ENCODE measurements around the gene TSPAN1.

Gene TSPAN1

DNA sequence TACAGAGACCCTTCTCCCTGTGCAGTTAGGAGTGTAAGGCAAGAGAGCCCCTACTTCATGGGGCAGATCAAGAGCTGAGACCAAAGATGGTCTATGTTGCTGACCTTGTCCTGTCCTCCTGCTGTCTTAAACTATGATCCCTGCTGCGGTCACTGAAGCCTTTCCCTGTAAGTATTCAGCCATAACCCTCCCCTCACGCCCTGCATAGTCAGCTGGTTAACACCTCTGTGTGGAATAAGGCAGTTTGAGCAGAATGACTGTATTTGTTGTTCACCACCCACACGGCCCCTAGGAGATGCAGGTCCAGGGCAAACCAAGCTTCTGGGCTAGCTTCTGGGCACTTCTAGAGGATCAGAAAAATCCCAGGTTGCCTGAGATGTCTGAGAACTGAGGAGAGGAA is 356 bp downstream of the TSPAN1 start:
- TF ChIP-seq, protein P1, sequence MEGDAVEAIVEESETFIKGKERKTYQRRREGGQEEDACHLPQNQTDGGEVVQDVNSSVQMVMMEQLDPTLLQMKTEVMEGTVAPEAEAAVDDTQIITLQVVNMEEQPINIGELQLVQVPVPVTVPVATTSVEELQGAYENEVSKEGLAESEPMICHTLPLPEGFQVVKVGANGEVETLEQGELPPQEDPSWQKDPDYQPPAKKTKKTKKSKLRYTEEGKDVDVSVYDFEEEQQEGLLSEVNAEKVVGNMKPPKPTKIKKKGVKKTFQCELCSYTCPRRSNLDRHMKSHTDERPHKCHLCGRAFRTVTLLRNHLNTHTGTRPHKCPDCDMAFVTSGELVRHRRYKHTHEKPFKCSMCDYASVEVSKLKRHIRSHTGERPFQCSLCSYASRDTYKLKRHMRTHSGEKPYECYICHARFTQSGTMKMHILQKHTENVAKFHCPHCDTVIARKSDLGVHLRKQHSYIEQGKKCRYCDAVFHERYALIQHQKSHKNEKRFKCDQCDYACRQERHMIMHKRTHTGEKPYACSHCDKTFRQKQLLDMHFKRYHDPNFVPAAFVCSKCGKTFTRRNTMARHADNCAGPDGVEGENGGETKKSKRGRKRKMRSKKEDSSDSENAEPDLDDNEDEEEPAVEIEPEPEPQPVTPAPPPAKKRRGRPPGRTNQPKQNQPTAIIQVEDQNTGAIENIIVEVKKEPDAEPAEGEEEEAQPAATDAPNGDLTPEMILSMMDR (conservative IDR thresholded peaks at IDR 0.05) = no peak
- H3K27ac ChIP-seq = no peak overlapping the region; the same call in 1 of the 2 replicates

DNA sequence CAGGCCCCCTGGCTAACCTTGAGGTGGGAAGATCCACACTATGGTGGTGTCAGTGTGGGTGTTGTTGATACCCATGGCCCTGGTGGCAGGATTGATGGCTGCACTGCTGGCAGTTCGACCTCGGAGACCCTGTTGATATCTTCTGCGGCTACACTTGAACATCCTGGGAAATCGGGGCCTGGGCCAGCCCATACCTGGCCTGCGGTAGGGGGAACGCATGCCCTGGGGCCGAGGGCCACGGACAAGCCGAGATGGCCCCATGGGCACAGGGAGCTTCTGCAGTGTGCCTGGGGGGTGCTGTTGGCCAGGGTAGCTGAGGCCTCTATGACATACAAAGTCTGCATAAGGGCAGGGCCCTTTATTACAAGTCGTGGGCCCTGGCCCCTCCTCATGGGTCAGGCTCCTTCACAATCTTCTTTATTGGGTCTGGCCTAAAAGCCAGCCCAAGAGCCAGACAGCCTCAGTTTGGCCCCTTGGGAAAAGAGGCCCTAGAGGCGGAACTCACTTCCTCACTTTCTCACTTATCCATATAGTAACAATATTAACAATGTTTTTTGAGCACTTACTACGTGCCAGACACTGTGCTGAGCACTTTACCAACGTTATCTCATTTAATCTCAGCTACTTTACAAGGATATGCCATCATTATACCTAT is 1.5 kb downstream of the TSPAN1 start, which contains the start of gene P3R3URF:
Gene P3R3URF (minus strand): TSS at position 278 of the 655 bp plus-strand sequence. CDS start 17 bp downstream, at position 261.
- H3K27ac ChIP-seq = no peak within 1 kb of the TSS
- TF ChIP-seq, protein P1 (conservative IDR thresholded peaks at IDR 0.05) = no peak

DNA sequence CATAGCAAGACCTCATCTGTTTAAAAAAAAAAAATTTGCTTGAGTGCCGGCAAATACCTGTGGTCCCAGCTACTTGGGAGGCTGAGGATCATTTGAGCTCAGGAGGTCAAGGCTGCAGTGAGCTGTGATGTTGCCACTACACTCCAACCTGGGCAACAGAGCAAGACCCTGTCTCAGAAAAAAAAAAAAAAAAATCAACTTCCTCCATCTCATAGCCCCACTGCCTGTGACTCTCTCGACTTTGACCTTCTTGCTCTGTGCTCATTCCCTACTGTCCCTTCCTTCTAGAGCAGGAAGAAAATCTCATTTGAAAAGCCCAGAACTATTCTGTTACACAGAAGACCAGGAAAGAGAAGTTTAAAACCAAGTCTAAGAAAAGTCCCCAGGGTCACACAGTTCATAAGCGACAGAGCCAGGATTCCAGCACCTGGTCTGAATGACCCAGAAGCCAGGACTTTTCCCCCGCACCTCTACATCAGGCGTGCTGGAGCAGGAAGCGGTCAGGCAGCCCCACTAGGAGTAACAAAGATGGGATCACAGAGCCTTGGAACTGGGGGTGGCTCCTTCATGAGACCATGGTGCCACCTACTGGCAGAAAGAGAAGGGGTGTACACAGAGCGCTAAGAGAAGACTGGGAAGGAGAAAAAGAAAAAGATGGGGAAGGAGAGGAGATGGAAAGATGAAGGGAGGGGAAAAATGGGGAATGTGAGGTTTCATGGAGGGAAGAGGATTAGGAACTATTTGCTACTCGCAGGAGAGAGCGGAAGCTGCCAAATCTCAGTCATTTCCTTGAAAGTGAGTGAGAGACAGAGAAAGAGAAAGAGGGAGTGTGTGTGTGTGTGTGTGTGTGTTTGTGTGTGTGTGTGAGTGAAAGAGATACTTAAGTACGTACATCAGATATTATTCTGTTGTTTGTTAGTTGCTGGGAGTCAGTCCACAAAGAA is 4.5 kb downstream of the TSPAN1 start:
- TF ChIP-seq, protein P1 (conservative IDR thresholded peaks at IDR 0.05) = peak; percentile 93
- peak overlapping the region; percentile 98 for H3K27ac ChIP-seq

DNA sequence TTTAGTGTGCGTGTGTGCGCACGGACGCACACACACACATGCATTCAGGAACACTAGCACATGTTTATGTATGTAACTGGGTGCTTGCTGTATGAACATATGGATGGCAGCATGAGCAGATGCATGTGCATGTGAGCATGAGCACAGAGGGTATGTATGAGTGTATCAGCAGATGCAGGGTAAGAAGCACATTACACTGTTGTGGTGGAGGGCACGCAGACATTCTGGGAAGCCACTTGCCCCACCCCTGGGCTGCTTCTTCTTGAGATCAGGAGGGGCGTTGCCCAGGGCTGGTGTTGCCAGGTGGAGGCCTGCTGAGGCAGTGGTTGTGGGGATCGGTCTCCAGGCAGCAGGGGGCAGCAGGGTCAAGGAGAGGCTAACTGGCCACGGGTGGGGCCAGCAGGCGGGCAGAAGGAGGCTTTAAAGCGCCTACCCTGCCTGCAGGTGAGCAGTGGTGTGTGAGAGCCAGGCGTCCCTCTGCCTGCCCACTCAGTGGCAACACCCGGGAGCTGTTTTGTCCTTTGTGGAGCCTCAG is 5.3 kb downstream of the TSPAN1 start:
- TF ChIP-seq, protein P1 (conservative IDR thresholded peaks at IDR 0.05) = no peak
- H3K27ac ChIP-seq = peak overlapping the region; percentile 98

DNA sequence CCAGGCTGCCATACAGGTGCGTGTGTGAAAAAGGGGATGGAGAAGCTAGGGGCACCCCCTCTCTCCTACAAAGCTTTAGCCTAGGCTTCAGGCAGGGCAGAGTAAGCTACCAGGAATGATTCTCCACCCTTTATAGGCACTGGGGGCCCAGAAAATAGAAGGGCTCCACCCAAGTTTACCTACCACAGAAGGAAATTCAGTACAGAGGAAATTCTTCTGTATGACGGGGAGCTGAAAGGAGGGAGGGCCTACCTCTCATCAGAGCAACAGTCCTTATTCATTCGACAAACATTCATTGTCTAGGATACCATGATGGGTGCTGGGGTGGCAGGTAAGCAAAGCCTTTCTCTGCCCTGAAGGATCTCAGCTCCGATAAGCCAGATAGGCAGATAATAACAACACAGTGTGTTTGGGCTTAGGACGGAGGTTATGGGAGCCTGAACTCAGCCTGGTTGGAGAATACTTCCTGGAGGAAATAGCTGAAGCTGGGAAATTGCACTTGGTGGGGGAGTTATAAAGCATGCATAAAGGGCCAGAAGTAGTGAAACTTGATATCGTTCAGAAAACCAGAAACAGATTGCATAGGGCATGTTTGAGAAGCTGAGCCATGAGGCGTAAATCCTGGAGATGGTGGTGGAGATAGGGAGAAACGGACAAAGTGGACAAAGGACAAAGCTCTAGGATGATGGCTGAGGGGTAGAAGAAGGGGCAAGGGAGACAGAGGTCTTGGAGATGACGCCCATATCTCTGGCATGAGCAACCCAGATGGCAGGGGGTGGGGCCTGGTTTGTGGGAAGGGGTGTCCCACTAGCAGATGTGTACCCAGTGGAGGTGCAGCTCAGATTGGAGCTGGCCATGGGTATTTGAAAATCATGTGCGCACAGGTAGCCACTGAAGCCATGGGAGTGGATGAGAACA is 6.7 kb downstream of the TSPAN1 start:
- TF ChIP-seq, protein P1 (conservative IDR thresholded peaks at IDR 0.05) = no peak
- H3K27ac ChIP-seq = peak overlapping the region; percentile 98

DNA sequence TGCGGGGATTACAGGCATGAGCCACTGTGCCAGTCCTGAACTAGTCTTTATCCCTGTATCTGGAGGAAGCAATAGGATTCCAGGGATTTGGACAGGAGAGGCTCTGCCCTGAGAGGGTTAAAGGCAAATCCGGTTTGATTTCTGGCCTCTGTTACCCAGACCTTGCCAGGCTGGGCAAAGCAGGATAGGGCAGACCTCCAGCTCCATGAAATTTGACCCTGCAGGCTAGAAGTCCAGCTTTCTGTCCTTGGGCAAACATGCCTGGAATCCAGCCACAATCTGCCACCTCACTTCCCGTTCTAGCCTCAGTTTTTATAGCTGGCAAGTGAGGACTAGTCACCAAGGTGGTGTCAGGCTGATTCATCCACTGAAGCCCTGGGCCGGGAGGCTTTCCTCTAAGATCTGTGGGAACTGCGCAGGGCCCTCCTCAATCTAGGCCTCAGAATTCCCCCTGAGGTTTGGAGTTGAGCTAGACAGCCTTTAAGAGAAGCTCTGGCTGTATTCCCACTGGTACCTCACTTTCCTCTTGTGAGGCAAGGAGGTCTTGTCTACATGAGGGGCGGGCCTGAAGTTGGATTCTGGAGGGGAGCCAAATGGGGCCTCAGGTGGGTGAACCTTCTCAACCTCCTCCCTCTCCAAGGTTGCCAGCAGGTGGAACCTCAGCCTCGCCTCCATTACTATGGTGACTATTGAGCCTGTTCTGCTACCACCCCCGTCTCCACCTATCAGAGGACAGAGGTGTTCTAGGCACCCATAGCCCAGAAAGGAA is 8.4 kb downstream of the TSPAN1 start:
- TF ChIP-seq, protein P1 (conservative IDR thresholded peaks at IDR 0.05) = no peak

More for the DNA sequence above, 8.4 kb downstream of the TSPAN1 start:
- peak overlapping the region; percentile 98 for H3K27ac ChIP-seq

Measured in VCaP (cell line).